IMR-90 (cell line): ENCODE data around the gene ADM. TPM values are rescaled to one million over a fixed set of nuclear protein-coding genes. Genes with fewer than 3 reads are reported as not detected.

Experiments used
- ATAC-seq: fragments of 200-7000 bp; cut with Tn5 transposase; 2 replicates; pipeline ENCODE4 v1.9.1; 2020; ENCODE audit warnings: low read depth, mild to moderate bottlenecking, moderate library complexity
- BruUV-seq: library from RNA; stranded (reverse); fragments of 400-500 nt; replicated peaks from 2 replicates; lab custom pipeline; 2021; lab: Mats Ljungman, UMichigan
- CTCF ChIA-PET: fragments of 300-600 bp; formaldehyde crosslinking; extraction: SDS; loops from one replicate; lab custom pipeline; 2021; ENCODE audit warnings: antibody characterized with exemption; lab: Yijun Ruan, JAX
- POLR2A ChIA-PET: fragments of 300-600 bp; sonication (Branson Sonifier 250); formaldehyde crosslinking; loops from one replicate; lab custom pipeline; 2022; ENCODE audit warnings: antibody characterized with exemption; ENCODE audit not compliant: unreplicated experiment; lab: Charles Lee
- DNase-seq: peaks from one replicate; pipeline ENCODE4 v3.0.0; 2013
- H2AFZ ChIP-seq: replicated peaks from 2 replicates; pipeline ENCODE3; 2013; ENCODE audit warnings: low read length, mild to moderate bottlenecking; ENCODE audit not compliant: poor library complexity
- H2AK5ac ChIP-seq: 2 replicates; pipeline ENCODE4 v1.6.1; 2013; ENCODE audit warnings: low read depth, low read length, inconsistent platforms
- H2AK9ac ChIP-seq: replicated peaks from 2 replicates; pipeline ENCODE3; 2013; ENCODE audit warnings: mild to moderate bottlenecking, low read depth, low read length, moderate library complexity; ENCODE audit not compliant: poor library complexity
- H2BK120ac ChIP-seq: 2 replicates; pipeline ENCODE4 v1.6.1; 2013; ENCODE audit warnings: low read depth, low read length, inconsistent platforms
- H2BK15ac ChIP-seq: 3 replicates; pipeline ENCODE4 v1.6.1; 2013; ENCODE audit warnings: low read depth, low read length, inconsistent platforms
- H2BK20ac ChIP-seq: 2 replicates; pipeline ENCODE4 v1.6.1; 2013; ENCODE audit warnings: low read depth, mild to moderate bottlenecking, inconsistent platforms, low read length, moderate library complexity
- H2BK5ac ChIP-seq: 2 replicates; pipeline ENCODE4 v1.6.1; 2013; ENCODE audit warnings: mild to moderate bottlenecking, low read depth, low read length, inconsistent platforms; ENCODE audit not compliant: poor library complexity, severe bottlenecking
- H3K14ac ChIP-seq: replicated peaks from 2 replicates; pipeline ENCODE4 v1.6.1; 2013; ENCODE audit warnings: low read depth, low read length, inconsistent platforms
- H3K18ac ChIP-seq: 2 replicates; pipeline ENCODE4 v1.6.1; 2013; ENCODE audit warnings: low read depth, low read length, control low read depth
- H3K23ac ChIP-seq: 2 replicates; pipeline ENCODE4 v1.6.1; 2013; ENCODE audit warnings: low read depth, low read length, inconsistent platforms
- H3K27ac ChIP-seq: 2 replicates; pipeline ENCODE4 v1.5.1; 2013; ENCODE audit warnings: mild to moderate bottlenecking, control low read depth, low read length; ENCODE audit not compliant: insufficient read depth
- H3K27me3 ChIP-seq: 2 replicates; pipeline ENCODE4 v1.6.1; 2013; ENCODE audit warnings: low read length; ENCODE audit not compliant: control insufficient read depth, insufficient read depth
- H3K36me3 ChIP-seq: 2 replicates; pipeline ENCODE4 v1.6.1; 2013; ENCODE audit warnings: low read length, mixed read lengths; ENCODE audit not compliant: control insufficient read depth, insufficient read depth
- H3K4ac ChIP-seq: 2 replicates; pipeline ENCODE4 v1.6.1; 2013; ENCODE audit warnings: low read depth, low read length, inconsistent platforms
- H3K4me1 ChIP-seq: 2 replicates; pipeline ENCODE4 v1.6.1; 2013; ENCODE audit warnings: low read length, mixed read lengths; ENCODE audit not compliant: control insufficient read depth, insufficient read depth
- H3K4me2 ChIP-seq: 2 replicates; pipeline ENCODE4 v1.6.1; 2013; ENCODE audit warnings: low read depth, mild to moderate bottlenecking, control low read depth, low read length, moderate library complexity
- H3K4me3 ChIP-seq: 2 replicates; pipeline ENCODE4 v1.5.1; 2013; ENCODE audit warnings: low read depth, mild to moderate bottlenecking, control low read depth, low read length, moderate library complexity; ENCODE audit not compliant: insufficient read depth
- H3K56ac ChIP-seq: 2 replicates; pipeline ENCODE4 v1.6.1; 2013; ENCODE audit warnings: low read length, inconsistent platforms; ENCODE audit not compliant: insufficient read depth; ENCODE audit errors: extremely low read depth
- H3K79me1 ChIP-seq, 2 experiments: 2 replicates each; pipeline ENCODE4 v1.6.1; 2013; ENCODE audit warnings: low read length in 2 of 2, inconsistent platforms in 1 of 2, low read depth in 1 of 2
- H3K9ac ChIP-seq: 2 replicates; pipeline ENCODE4 v1.6.1; 2013; ENCODE audit warnings: low read depth, low read length, control low read depth
- H3K9me1 ChIP-seq: 2 replicates; pipeline ENCODE4 v1.6.1; 2013; ENCODE audit warnings: low read length, inconsistent platforms; ENCODE audit not compliant: insufficient read depth
- H3K9me3 ChIP-seq: 2 replicates; pipeline ENCODE4 v1.6.1; 2013; ENCODE audit warnings: low read length; ENCODE audit not compliant: control insufficient read depth, insufficient read depth
- H4K20me1 ChIP-seq: 2 replicates; pipeline ENCODE4 v1.6.1; 2013; ENCODE audit warnings: low read length, inconsistent platforms; ENCODE audit not compliant: insufficient read depth
- H4K5ac ChIP-seq: 2 replicates; pipeline ENCODE4 v1.6.1; 2013; ENCODE audit warnings: mild to moderate bottlenecking, low read depth, low read length, control low read depth
- H4K8ac ChIP-seq, 2 experiments: 2 replicates each; pipeline ENCODE4 v1.6.1; 2013; ENCODE audit warnings: low read depth in 2 of 2, low read length in 2 of 2, control low read depth in 1 of 2, inconsistent platforms in 1 of 2
- H4K91ac ChIP-seq: 2 replicates; pipeline ENCODE4 v1.6.1; 2013; ENCODE audit warnings: low read depth, low read length, inconsistent platforms; ENCODE audit not compliant: insufficient read depth
- CEBPB ChIP-seq: IDR thresholded peaks from 2 replicates; pipeline ENCODE4 v1.6.1; 2012; ENCODE audit warnings: low read depth, low read length, improper control_type of control experiment
- FOS ChIP-seq: fragments of 150-350 bp; IDR thresholded peaks from 2 replicates; pipeline ENCODE4 v1.6.1; 2016; ENCODE audit warnings: low read depth, low read length
- WGBS, 2 experiments: methylation state at CpG; one replicate each; pipeline versions ENCODE4 v1.1.5 to v1.1.7; 2013; ENCODE audit warnings: missing lambda C conversion rate in 2 of 2; ENCODE audit not compliant: insufficient read length in 1 of 2; ENCODE audit errors: extremely low coverage in 2 of 2; 5-methylcytosine and 5-hydroxymethylcytosine counted together
- dilution Hi-C: fragments of 300-500 bp; cut with HindIII; formaldehyde crosslinking; loops from one replicate; pipeline ENCODE4 v1.14.3; 2018; ENCODE audit warnings: low sequenced_read_pairs; ENCODE audit not compliant: unreplicated experiment
- in situ Hi-C: fragments of 300-500 bp; cut with MboI; formaldehyde crosslinking; loops from 3 replicates; pipeline ENCODE4 v1.14.3; 2019; ENCODE audit warnings: low sequenced_read_pairs, inconsistent platforms, mixed read lengths
- intact Hi-C: fragments of 100-400 bp; cut with micrococcal nuclease; formaldehyde crosslinking; loops from 2 replicates; pipeline ENCODE4 v1.10.0; 2022
- polyA plus RNA-seq, 3 experiments: library from polyadenylated mRNA; depleted of rRNA; stranded (reverse); fragments of >200 nt; gene quantifications; 2 replicates each; pipeline ENCODE4 v1.2.3, GENCODE V29; 2012; ENCODE audit warnings: low replicate concordance in 1 of 3
- total RNA-seq: library from RNA; depleted of rRNA; stranded (reverse); fragments of >200 nt; gene quantifications from 2 replicates; pipeline ENCODE4 v1.2.3, GENCODE V29; 2012

The ADM gene
- total and polyA plus RNA-seq, 2 of the 4 experiments (the other 2 are of a cell fraction) = 357 to 559 TPM

DNA sequence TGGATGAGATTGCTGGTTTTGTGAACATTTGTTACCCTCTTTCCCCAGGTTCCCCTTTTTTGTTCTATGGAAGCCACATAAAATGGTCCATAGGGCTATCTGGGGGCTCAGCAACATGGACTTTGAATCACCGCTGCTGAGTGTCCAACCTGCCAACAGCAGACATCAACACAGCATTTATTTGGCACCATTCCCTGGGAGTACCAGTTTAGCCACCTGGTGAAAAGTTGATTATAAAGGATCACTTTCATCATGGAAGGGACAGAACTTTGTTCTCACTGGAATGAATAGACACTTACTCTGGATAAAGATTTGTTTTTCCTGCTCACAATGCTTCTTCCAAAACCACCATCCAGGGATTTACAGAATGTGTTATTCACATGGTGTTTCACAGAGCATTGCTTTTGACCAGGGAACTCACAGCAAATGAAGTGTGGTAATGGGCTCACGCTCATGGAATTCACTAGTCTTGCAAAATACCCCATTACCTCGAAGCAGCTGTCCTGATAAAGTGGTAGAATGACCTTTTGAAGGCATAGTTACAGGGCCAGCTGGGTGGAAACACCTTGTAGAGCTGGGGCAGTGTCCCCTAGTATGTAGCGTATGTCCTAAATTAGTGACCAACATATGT lies 43.9 kb downstream of the ADM start:
- TF ChIP-seq FOS (no peak), CEBPB (peak; percentile 81)
- no peaks in the 10 kb centered on the region for H3K36me3 ChIP-seq
- no peak overlapping the region; the same call in 1 of the 2 replicates for H3K23ac ChIP-seq
- BruUV-seq = no TSS peak
- no peak overlapping the region for H3K56ac ChIP-seq
- dilution Hi-C loops (no loop called here), intact Hi-C loops (no loop called here), in situ Hi-C loops (no loop called here)
- H3K79me1 ChIP-seq = no peaks in the 10 kb centered on the region
- H3K9me3 ChIP-seq = no peaks in the 10 kb centered on the region
- peak overlapping the region; percentile 69 for H2BK5ac ChIP-seq
- no peak overlapping the region for H2AK9ac ChIP-seq
- peak overlapping the region in 1 of 2 experiments; percentile 48; a peak in 2 of 4 replicates for H4K8ac ChIP-seq
- peak overlapping the region; percentile 26; the same call in 1 of the 2 replicates for H3K27ac ChIP-seq
- peaks cover 19% of the 10 kb centered on the region for H3K4me1 ChIP-seq
- H3K14ac ChIP-seq = no peak overlapping the region; the same call in 1 of the 2 replicates
- POLR2A ChIA-PET = no interaction called here
- H3K9me1 ChIP-seq = peaks cover 8% of the 10 kb centered on the region
- H3K4ac ChIP-seq = peak overlapping the region; percentile 17; the same call in 1 of the 2 replicates
- peak overlapping the region; percentile 12; the same call in 1 of the 2 replicates for H4K91ac ChIP-seq
- H4K5ac ChIP-seq = peak overlapping the region; percentile 72; the same call in 1 of the 2 replicates
- H3K9ac ChIP-seq = no peak overlapping the region
- WGBS, 2 experiments = no CpG with 5 or more reads among the region's 4 CpGs
- peak overlapping the region; percentile 51 for H3K18ac ChIP-seq
- CTCF ChIA-PET = interaction anchor here (2.2 kb wide), 1 partner anchor 18 kb away, joined by 7 read pairs; no protein-coding TSS in a partner anchor
- no peak overlapping the region for H2AFZ ChIP-seq
- H3K27me3 ChIP-seq = no peaks in the 10 kb centered on the region
- peak overlapping the region; percentile 54 for H2BK120ac ChIP-seq
- H2AK5ac ChIP-seq = peak overlapping the region; percentile 37; the same call in 1 of the 2 replicates
- peak overlapping the region; percentile 63; the same call in 1 of the 3 replicates for H2BK15ac ChIP-seq
- DNase-seq = peak; percentile 84
- H4K20me1 ChIP-seq = no peaks in the 10 kb centered on the region
- no peak overlapping the region for H3K4me3 ChIP-seq
- H2BK20ac ChIP-seq = peak overlapping the region; percentile 38
- no peak overlapping the region for H3K4me2 ChIP-seq
- peak; percentile 6; the same call in 1 of the 2 replicates for ATAC-seq
